COR-L47 (cell line): ENCODE results near the gene ASB11.
"Not testable (repeated sequence)": the region's sequence is repeated elsewhere in the genome, so short reads cannot be mapped to it uniquely, and the experiment has no call there.

Source experiments
- DNase-seq: peaks from one replicate; lab custom pipeline; 2025; lab: John Stamatoyannopoulos, UW

Gene ASB11

DNA sequence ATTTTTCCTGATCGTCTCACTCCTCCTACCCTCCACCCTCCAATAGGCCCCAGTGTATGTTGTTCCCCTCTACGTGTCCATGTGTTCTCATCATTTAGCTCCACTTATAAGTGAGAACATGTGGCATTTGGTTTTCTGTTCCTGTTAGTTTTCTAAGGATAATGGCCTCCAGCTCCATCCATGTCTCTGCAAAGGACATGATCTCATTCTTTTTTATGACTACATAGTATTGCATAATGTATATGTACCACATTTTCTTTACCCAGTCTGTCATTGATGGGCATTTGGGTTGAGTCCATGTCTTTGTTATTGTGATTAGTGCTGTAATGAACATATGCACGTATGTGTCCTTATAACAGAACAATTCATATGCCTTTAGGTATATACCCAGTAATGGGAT, 9.5 kb downstream of the ASB11 start:
- not testable (repeated sequence) for DNase-seq

DNA sequence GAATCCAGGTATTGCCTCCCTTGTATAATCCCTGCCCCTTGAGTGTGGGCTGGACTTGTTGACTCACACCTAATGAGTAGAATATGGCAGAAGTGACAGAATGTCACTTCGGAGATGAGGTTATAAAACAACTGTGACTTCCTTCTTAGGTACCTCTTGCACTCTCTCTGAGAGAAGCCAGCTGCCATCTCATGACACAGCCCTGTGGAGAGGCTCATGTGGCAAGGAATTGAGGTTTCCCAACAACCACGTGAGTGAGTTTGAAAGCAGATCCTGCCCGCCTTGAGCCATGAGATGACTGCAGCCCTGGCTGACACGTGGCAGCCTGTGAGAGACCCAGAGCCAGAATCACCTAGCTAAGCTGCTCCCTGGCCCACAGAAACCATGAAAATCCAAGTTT, 13.5 kb downstream of the ASB11 start:
- no peak for DNase-seq

DNA sequence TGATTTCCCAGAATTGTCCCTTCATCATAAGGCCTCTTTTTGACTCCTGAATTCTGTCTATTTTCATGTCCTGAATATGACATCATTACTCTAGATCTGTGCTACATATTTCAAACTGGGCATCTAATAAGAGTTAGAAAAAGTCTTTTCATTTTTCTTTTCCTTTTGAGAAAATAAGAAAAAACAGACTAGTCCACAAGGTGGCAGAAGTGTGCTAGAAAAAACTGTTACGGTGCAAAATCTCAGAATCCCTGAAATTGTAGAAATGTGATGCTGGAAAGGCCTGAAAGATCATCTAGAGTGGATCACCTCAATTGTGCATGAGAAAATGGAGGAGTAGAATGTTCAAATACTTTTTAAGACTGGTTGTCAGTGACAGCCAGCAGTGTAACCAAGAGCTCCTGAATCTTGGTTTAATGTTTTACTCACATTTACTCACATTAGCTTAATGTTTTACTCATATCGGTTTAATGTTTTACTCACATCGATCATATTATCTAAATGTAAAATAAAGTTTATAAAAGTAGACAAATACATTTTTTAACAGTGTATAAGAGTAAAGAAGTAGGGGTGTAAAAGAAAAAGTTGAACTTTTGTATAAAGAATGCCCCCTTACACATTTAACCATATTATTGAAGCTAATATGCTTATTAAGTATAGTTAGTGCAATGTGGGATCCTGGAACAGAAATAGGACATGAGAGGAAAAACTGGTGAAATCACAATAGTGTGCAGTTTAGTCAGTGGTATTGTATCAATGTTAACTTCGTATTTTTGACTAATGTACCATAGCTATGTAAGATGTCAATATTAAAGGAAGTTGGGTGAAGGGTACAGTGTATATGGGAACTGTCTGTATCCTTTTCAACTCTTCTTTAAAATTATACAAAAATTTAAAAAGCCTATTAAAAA, 15.2 kb downstream of the ASB11 start:
- DNase-seq = no peak

DNA sequence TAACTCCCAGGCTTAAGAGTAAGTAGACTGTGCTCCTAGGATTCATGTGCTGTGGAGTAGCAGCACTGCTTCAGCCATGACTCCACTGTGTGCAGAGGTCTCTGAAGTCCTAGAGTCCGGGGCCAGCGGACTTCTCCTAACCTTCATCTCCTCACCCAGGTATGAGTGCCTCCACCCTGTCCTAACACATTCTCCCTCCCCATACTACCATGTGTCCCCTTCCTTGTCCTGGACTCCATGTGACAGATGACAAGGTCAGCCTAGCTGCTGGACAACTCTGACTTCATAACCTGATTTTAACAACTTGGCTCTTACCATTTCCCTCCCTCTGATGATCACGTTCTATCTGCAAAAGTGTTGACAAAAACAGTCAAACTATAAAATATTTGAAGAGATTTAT, 16.7 kb downstream of the ASB11 start:
- no peak for DNase-seq

DNA sequence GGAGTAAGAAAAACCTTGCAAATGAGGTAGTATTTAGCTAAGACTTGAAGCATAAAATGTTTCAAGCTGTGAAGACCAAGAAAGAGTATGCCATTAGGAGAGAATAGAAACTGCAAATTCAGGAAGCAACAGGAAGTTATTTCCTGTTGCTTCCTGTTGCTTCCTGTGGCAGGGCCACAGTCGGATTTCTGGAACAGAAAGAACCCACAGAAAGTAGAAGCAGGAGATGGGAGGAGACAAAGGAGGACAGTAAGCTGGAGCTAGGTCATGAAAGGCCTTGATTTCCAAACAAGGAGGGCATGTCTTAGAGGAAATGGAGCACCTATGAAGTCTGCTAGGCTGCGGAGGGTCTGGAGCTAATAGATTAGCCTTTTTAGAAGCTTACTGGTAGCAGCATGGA, 17.2 kb downstream of the ASB11 start:
- DNase-seq = no peak

DNA sequence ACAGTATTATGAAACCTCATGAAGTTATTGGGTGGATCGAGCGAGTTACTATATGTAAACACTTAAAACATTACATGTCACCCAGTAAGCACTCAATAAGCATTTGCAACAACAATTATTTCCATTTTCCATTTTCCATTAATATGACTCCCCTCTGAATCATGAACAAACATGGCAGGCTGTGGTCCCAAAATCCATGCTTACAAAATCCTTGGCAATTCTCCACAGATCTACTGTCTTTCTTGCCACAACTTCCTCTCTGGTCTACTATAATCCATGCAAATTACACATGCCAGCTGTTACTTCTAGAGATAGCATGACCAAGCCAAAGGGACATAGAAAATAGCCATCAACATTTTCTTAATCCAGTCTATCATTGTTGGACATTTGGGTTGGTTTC, 22.0 kb downstream of the ASB11 start:
- no peak for DNase-seq

DNA sequence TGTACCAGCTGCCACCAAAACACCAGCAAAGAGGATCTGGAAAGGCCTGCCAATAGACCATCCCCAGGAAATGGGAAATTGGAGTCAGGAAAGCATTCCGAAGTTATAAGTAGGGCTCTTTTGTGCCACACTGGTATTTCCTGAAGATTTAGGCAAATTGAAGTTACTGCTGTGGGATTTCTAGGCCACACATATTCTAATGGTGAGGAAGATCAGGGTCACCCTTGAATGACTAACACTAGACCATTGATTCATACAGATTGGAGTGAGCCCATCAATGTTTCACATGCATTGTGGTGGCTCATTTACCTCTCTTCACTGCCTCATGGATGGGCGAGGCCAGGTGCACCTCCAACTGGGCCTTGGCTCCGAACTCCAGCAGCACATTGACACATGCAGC, 22.6 kb downstream of the ASB11 start:
- DNase-seq = no peak

DNA sequence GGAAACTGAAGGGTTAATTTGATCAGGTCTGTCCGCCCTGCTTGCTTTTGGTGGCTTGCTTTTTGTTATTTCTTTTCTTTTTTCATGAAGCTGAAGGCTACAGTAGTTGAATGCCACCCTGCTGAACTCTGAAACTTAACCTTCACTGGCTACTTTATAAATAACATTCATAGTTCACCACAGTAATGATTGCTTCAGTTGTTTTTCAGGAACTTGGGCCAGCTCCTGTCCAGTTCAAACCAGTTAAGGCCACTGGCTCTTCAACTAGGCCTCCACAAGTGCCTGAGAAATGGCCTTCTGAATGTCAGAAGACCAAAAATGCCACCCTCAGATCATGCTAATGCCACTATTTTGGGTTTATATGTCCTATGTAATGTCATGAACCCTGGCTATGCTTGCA, 37.8 kb downstream of the ASB11 start:
- no peak for DNase-seq

DNA sequence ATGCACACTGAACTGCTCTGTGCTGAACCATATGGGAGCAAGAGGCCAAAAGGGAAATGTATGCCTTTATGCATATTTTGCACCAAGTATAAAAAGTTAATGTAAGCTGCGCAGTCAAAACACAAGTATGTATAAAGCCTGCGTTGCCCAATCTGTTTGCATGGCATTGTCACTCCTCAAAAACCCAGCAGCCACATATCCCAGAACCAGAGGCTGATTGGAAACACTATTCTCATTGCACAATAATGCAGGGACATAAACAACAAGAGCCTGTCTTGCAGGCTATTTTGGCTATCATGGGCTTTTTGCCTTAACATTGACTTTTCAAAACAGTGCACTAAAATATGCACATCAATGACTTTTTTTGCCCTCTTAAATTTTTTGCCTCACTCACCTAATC, 40.5 kb downstream of the ASB11 start:
- no peak for DNase-seq

DNA sequence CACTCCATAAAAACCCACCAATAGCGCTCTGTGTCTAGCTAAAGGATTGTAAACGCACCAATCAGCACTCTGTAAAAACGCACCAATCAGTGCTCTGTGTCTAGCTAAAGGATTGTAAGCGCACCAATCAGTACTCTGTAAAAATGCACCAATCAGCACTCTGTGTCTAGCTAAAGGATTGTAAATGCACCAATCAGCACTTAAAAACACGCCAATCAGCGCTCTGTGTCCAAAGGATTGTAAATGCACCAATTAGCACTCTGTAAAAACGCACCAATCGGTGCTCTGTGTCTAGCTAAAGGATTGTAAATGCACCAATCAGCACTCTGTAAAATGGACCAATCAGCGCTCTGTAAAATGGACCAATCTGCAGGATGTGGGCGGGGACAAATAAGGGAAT, 42.2 kb downstream of the ASB11 start:
- DNase-seq = not testable (repeated sequence)

DNA sequence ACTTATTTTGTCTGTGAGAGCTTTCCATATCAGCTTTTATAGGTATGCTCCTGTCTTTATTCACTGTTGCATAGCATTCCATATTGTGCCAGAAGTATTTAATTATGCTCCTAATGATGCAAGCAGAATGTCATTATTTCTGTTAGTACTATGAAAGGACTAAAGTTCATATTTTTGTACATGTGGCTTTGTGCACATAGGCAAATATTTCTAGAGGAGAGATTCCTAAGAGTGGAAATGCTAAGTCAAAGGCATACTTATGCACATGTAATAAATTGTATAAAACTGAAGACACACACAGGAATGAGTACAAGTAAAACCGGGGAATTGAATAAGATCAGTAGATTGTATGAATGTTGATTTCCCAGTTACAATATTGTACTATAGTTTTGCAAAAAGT, 43.7 kb downstream of the ASB11 start:
- no peak for DNase-seq

DNA sequence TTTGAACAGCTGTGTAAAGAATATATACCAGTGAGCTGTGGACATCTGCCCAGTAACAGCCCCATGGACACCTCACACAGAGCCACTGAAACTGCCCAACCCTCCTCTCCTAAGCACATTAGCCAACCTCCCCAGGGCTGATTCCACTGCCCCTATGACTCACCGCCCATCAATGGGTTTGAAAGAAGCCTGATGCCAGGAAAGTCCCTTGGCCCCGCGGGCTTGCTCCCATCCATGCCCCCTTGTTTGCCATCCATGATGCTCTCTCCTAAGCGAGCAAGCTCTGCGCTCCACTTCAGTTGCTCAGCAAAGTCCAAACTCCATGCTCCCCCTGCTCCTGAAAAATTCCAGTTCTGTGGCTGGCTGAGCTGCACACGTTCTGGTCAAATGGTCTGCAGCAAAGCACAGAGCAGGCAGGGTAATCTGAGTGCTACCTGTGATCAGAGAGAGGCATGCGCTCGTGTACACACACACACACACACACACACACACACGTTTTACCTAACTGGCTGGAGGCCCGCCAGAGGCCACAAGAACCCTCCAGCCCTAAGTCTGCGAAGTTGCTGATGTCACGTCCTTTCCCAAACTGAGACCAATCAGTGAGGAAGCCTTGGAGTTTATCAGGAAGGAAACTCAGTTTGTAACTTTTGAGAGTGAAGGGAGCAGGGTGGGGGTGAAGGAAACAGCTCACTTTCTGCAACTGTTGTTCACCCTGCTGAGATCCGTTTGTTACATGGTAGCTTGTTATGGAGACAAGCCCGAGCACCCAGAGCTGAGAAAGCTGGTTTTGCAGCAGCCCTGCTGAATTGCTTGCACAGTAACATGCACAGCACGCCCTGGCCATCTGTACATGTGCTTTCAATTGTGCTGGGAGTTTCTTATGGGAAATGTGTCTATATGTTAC, 45.6 kb downstream of the ASB11 start, which contains the start of gene ASB9:
Gene ASB9 (minus strand): TSS at position 466 of the 904 bp plus-strand sequence. CDS start 209 bp downstream, at position 257.
- peak; percentile 1 for DNase-seq

DNA sequence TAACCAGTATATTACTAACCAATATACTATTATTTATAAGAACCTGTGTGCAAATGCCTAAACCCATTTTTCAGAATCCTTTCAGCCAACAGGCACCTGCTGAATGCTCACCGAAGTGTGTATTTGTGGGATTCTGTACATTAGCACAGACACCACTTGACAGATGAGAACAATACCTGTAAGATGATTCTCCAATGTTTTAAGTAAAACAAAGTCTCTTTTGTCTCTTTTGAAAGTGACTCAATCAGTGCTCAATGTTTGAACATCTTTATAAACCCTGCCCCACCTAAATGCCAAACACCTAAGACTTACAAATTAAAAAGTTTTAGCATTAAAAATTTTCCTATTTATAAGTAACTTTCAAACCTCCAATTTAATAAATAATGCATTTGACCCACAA, 46.3 kb downstream of the ASB11 start:
- DNase-seq = no peak

DNA sequence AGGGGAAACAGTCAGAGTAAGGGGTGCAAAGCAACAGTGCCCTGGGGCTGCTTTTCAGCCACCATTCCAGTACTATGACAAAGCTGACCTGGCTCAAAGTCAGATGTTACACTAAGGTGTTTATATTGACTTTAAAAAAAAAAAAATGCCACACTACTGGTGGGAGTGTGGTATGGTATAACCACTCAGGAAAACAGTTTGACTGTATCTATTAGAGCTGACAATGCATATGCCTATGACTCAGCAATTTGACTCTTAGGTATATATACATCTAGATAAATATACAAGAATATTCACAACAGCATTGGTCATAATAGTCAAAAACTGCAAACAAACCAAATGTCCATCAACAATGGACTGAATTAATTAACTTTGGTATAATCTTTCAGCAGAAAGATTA, 60.6 kb downstream of the ASB11 start:
- no peak for DNase-seq

DNA sequence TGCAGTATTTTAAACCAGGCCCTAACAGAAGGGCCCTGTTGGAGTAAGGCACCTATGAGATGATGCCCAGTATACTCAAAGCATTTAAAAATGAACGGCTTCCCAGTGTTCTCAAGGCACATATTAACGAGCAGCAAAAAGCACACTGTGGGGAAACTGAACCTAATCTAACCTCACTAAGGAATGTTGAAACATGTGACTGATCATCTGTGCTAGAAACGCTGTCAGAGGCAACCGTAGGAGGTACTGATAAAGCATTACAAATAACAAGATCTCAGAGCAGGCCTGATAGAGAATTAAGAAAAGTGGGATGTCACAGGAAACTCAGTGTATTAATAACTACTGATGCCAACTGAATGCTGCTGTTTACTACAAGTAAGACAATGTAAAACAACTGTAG, 69.5 kb downstream of the ASB11 start:
- DNase-seq = no peak

DNA sequence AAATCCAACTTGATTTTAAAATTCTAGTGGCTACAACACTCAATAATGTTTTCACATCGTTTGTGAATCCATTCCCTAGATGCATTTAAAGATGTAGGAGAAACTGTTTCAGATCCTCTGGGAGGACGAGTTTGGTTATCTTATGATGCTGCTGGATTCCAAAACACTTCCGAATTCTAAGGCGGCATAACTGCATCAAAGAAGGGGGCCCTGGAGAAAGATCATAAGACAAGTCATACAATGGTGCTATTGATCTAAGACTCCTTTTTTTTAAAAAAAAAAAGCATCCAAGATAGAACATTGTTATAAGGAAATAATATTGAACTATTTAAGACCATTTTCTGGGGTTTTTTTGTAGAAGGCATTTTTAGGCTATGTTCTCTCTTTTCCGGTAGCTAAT, 71.0 kb downstream of the ASB11 start:
- no peak for DNase-seq

DNA sequence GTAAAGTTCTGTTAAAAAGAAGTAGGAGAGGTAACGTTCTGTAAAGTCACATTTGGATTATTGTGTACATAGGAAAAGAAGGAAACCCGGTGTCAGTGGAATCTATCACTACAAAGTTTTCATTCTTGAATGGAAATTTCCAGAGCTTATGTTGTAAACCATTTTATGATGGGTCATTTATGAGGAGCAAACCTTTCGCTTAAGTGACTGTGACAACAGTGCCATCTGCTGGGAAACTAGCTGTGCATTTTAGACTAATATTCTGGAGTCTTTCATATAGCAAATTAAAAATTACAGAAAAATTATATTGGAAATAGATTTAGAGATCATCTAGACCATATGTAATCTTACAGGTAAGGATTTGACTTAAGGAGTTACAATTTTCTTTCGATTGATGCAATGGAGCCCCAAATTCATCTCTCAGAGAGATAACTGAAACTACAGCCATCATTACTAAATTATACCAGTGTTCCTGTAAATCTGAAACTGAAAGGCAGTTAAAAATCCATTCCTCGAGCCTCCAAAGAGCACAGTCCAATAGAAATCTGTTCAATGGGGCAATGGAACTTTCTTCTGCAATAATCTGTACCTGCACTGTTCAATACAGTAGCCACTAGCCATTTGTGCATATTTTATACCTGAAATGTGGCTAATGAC, 72.4 kb downstream of the ASB11 start:
- peak; percentile 5 for DNase-seq

DNA sequence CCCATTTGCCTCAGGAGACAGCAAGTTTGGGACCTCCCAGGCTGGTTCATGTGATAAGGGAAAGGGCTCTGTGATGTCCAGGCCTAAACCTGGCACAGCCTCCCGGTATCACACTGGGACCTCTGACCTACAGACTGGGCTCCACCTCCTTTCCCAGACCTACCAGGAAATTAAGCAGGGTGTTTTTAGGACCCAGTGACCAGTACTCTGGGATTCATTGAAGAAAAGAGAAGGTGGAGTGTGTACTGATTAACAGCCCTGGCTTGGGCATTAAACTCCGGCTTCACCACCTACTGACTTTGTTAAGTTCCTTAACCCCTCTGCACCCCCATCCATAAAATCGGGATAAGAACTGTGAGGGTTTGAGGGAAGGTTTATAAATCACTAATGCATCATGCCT, 74.1 kb downstream of the ASB11 start:
- DNase-seq = no peak

DNA sequence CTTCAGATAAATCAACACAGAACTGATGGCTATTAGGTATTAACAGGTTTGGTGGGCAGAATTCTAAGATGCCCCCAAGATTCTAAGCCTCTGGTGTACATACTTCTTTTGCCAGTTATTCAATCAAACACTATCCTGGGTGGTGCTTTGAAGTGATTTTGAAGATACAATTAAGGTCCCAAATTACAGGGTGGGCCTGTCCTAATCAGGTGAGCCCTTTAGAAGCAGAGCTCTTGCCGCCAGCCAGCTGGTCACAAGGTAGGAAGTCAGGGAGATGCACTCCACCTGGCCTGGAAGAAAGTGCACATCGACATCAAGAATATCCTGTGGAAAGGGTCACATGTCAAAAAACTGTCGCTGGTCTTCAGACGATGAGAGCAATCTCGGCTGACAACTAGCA, 75.0 kb downstream of the ASB11 start:
- no peak for DNase-seq

DNA sequence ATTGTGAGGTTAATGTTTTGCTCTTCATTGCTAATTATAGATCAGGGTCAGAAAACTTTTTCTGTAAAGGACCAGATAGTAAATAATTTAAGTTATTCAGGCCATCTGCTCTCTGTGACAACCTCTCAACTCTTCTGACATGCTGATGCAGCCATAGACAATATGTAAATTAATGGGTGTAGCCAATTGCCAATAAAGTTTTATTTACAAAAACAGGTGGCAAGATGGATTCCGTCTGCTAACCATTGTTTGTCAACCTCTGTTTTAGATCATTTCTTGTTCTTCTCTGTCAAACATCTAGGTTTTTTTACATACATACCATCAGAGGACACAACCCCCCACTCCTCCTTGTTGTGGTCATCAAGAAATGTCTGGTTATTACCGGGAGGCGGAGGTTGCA, 79.3 kb downstream of the ASB11 start:
- no peak for DNase-seq

DNA sequence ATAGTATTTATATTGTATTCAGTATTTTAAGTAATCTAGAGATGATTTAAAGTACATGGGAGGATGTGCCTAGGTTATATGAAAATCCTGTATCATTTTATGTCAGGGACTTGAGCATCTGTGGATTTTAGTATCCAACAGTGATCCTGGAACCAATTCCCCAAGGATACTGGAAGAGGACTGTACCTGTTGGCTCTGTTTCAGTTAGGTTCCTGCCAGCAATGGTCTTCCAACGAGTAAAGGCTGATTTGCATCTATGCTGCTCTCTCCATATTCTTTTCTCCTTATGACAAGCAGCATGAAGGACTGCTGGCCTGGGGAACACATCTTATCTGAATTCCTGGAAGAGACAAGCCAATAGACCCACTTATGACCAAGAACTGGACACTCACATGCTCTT, 80.4 kb downstream of the ASB11 start:
- DNase-seq = no peak

DNA sequence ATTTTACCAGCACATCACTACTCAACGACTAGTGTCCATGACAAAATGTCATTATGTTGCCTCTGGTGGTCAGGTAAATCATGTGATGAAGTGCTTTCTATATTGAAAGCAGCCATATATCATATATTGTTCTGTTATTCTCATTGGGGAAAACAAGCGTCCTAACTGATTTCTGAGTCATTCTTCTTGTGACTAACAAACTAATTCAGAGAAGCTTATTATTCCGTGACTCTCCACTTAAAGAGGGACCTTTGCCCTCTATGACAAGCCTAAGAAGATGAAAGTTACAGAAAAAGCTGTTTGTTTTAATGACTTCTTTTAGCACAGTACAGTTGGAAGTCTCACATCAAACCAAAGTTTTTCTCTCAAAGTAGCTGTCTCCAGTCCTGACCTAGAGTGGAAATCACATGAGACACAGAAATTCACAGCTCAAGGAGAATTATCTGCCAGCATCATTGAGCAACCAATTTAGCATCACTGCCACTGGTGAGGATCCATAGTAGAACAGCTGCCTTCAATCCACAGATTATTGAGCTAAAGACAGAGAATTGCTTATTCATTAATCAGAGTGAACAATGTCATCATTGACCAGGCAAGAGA, 81.9 kb downstream of the ASB11 start:
- no peak for DNase-seq
